Measurements from ENCODE around the gene GNA14.

DNA sequence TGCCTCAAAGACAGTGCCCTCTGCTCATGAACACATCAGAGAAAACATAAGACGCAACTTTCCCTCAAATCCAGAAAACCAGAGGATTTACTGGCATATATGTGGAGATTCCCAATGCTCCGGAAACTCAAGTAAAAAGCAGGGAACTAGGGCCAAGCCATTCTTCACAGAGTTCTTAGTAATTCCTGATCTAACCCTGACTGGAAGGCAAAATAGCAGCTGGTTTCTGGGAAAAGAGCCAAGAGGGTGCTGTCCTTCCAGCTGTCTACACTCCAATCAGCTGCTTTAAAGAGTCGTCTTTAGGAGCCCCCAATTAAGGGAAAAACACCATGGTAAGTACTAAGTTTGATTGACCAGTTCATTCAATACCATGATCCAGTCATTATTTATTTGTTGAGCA lies 49.6 kb downstream of the GNA14 start:
- TF ChIP-seq, protein P1, sequence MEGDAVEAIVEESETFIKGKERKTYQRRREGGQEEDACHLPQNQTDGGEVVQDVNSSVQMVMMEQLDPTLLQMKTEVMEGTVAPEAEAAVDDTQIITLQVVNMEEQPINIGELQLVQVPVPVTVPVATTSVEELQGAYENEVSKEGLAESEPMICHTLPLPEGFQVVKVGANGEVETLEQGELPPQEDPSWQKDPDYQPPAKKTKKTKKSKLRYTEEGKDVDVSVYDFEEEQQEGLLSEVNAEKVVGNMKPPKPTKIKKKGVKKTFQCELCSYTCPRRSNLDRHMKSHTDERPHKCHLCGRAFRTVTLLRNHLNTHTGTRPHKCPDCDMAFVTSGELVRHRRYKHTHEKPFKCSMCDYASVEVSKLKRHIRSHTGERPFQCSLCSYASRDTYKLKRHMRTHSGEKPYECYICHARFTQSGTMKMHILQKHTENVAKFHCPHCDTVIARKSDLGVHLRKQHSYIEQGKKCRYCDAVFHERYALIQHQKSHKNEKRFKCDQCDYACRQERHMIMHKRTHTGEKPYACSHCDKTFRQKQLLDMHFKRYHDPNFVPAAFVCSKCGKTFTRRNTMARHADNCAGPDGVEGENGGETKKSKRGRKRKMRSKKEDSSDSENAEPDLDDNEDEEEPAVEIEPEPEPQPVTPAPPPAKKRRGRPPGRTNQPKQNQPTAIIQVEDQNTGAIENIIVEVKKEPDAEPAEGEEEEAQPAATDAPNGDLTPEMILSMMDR (conservative IDR thresholded peaks at IDR 0.05 in 1 of 2, IDR thresholded peaks at IDR 0.05 in 1 of 2; ENCODE audit: extremely low read depth in 1 of 2, insufficient read depth in 1 of 2, low read depth in 1 of 2, low read length in 2 of 2), result no peak
- no peak for TF ChIP-seq EZH2 (IDR thresholded peaks at IDR 0.05; ENCODE audit: borderline replicate concordance, low read length)
